ENCODE measurements around the gene MYL10. TPM values are rescaled to one million over a fixed set of nuclear protein-coding genes. Genes with fewer than 3 reads are reported as not detected.

The MYL10 gene
- total RNA-seq, 1 donor from 2014 or later, result not detected

DNA sequence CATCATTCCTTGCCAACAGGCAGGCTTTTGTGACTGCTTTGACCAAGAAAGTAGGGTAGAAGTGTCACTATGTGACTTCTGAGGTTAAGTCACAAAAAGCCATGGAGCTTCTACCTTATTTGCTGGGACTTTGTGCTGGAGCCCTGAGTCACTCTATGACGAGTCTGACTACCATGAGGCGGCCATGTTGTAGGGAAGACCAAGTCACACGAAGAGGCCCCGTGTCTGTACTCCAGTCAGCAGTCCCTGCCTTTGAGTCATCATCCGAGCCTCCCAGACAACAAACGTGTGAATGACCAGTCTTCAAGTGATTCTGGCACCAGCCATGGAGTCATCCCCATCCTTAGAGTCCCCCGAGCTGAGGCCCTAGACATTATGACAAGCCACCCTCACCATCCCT lies 3.5 kb upstream of the MYL10 start:
- H3K9me3 Mint-ChIP-seq (ENCODE audit: low read depth), result no peaks in the 10 kb centered on the region
- no peak for TF ChIP-seq CTCF (IDR thresholded peaks at IDR 0.05; ENCODE audit: unreplicated experiment)
- H3K4me3 Mint-ChIP-seq (ENCODE audit: low read depth), result no peak overlapping the region
- peaks cover 6% of the 10 kb centered on the region for H3K27me3 Mint-ChIP-seq
- H3K27ac Mint-ChIP-seq, result no peak overlapping the region
- H3K4me1 Mint-ChIP-seq (ENCODE audit: low read depth), result no peaks in the 10 kb centered on the region
- no peaks in the 10 kb centered on the region for H3K36me3 Mint-ChIP-seq (ENCODE audit: insufficient read depth)
- DNase-seq (ENCODE audit: low spot score, unreplicated experiment), result no peak

DNA sequence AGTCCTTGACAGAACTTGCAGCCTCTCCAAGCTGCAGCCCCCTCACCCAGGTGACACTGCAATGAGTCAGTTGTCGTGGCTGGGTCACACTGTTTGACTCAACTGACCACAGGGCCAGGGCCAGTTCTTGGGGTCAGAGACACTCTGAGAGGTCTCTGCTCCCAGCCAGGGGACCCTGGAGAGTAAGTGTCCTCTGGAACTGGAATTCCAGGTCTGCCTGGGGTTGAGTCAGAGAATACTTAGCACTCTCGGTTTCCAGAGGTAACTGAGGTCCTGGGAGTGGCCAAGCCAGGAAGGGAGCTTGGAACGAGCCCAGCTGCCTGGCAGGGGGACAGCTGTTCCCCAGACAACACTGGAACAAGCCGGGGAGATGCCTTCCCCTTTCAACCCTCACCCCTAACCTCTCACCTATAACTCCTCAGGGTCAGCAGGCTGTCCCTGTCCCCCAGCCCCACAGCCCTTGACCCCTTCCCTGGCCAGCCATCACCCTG lies 2.2 kb upstream of the MYL10 start:
- Mint-ChIP-seq H3K9me3 (ENCODE audit: low read depth) (no peaks in the 10 kb centered on the region), H3K4me1 (ENCODE audit: low read depth) (no peaks in the 10 kb centered on the region), H3K27me3 (peaks cover 3% of the 10 kb centered on the region), H3K27ac (no peak overlapping the region), H3K4me3 (ENCODE audit: low read depth) (no peak overlapping the region), H3K36me3 (ENCODE audit: insufficient read depth) (no peaks in the 10 kb centered on the region)
- DNase-seq (ENCODE audit: low spot score, unreplicated experiment), result no peak
- TF ChIP-seq CTCF (IDR thresholded peaks at IDR 0.05; ENCODE audit: unreplicated experiment), result no peak

- Mint-ChIP-seq H3K4me1 (ENCODE audit: low read depth) (no peaks in the 10 kb centered on the region), H3K9me3 (ENCODE audit: low read depth) (no peaks in the 10 kb centered on the region), H3K27me3 (peaks cover 10% of the 10 kb centered on the region), H3K36me3 (ENCODE audit: insufficient read depth) (no peaks in the 10 kb centered on the region), H3K4me3 (ENCODE audit: low read depth) (no peak overlapping the region), H3K27ac (no peak overlapping the region)
- no peak for DNase-seq (ENCODE audit: low spot score, unreplicated experiment)
- no peak for TF ChIP-seq CTCF (IDR thresholded peaks at IDR 0.05; ENCODE audit: unreplicated experiment)
Measured at GRCh38 chr7:101630591-101630990, 1.5 kb upstream of the MYL10 start.

- H3K4me1 Mint-ChIP-seq (ENCODE audit: low read depth), result no peaks in the 10 kb centered on the region
- H3K9me3 Mint-ChIP-seq (ENCODE audit: low read depth), result no peaks in the 10 kb centered on the region
- DNase-seq (ENCODE audit: low spot score, unreplicated experiment), result no peak
- peaks cover 26% of the 10 kb centered on the region for H3K27me3 Mint-ChIP-seq
- H3K4me3 Mint-ChIP-seq (ENCODE audit: low read depth), result no peak overlapping the region
- no peak overlapping the region for H3K27ac Mint-ChIP-seq
- TF ChIP-seq CTCF (IDR thresholded peaks at IDR 0.05; ENCODE audit: unreplicated experiment), result no peak
- no peaks in the 10 kb centered on the region for H3K36me3 Mint-ChIP-seq (ENCODE audit: insufficient read depth)
Measured at GRCh38 chr7:101628522-101628921, 574 bp downstream of the MYL10 start.

DNA sequence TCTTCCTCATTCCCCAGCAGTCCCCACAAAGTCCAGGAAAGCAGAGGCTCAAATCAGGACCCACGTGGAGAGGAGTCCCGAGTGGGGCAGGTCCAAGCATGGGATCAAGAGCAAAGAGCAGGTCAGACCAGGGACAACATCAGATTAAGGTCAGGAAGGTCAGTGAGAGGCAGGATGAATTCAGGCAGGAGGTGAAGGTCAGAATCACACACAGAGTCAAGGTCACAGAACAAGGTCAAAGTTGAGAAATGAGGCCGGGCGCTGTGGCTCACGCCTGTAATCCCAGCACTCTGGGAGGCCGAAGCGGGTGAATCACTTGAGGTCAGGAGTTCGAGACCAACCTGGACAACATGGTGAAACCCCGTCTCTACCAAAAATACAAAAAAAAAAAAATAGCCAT lies 2.3 kb downstream of the MYL10 start:
- H3K4me3 Mint-ChIP-seq (ENCODE audit: low read depth), result no peak overlapping the region
- peaks cover 26% of the 10 kb centered on the region for H3K27me3 Mint-ChIP-seq
- no peaks in the 10 kb centered on the region for H3K9me3 Mint-ChIP-seq (ENCODE audit: low read depth)
- no peak for TF ChIP-seq CTCF (IDR thresholded peaks at IDR 0.05; ENCODE audit: unreplicated experiment)
- H3K36me3 Mint-ChIP-seq (ENCODE audit: insufficient read depth), result no peaks in the 10 kb centered on the region
- DNase-seq (ENCODE audit: low spot score, unreplicated experiment), result no peak
- no peaks in the 10 kb centered on the region for H3K4me1 Mint-ChIP-seq (ENCODE audit: low read depth)
- H3K27ac Mint-ChIP-seq, result no peak overlapping the region

Data from progenitor cell of endocrine pancreas (in vitro differentiated cells).